Left lobe of liver (tissue), 2 donors: ENCODE measurements around the gene TBC1D1. TPM values are rescaled to one million over a fixed set of nuclear protein-coding genes. Genes with fewer than 3 reads are reported as not detected.

Experiments
- ATAC-seq: fragments of 200-7000 bp; cut with Tn5 transposase; one replicate; pipeline ENCODE4 v1.9.1; 2020; ENCODE audit warnings: mild to moderate bottlenecking, moderate library complexity
- DNase-seq: peaks from one replicate; pipeline ENCODE4 v3.0.0-alpha.2; 2020; ENCODE audit warnings: low spot score
- total RNA-seq: library from RNA; stranded (reverse); gene quantifications from one replicate; pipeline ENCODE4 v1.2.1, GENCODE V29; 2021
- donor health status: DM: no; HTN: no; CAD: no; lungs with moderate emphysema.
- donor health status: DM: no; HTN: yes; CAD: no.

The TBC1D1 gene
- total RNA-seq, 1 donor from 2014 or later: 28.0 TPM

GRCh38 chr4:38181286-38181685 is 290.4 kb downstream of the TBC1D1 start:
- DNase-seq (no peak), ATAC-seq (no peak)

- ATAC-seq (no peak), DNase-seq (no peak)
Observed at GRCh38 chr4:38182334-38182998, 291.6 kb downstream of the TBC1D1 start.

- no peak for ATAC-seq
- DNase-seq: no peak
Observed at GRCh38 chr4:38184404-38184803, 293.5 kb downstream of the TBC1D1 start.

GRCh38 chr4:38185406-38186144 is 294.7 kb downstream of the TBC1D1 start:
- DNase-seq: no peak
- ATAC-seq: no peak

GRCh38 chr4:38188136-38188535 is 297.3 kb downstream of the TBC1D1 start:
- no peak for ATAC-seq

GRCh38 chr4:38188631-38189101 is 297.8 kb downstream of the TBC1D1 start:
- ATAC-seq (no peak), DNase-seq (no peak)

More at GRCh38 chr4:38188136-38188535, 297.3 kb downstream of the TBC1D1 start:
- no peak for DNase-seq

Other genes with a start within 250 kb of the TBC1D1 start
- 3.9 TPM for gene RELL1, start 204.7 kb upstream of the TBC1D1 start, total RNA-seq
- 6.2 TPM for gene PGM2, start 64.4 kb upstream of the TBC1D1 start, total RNA-seq
- gene PTTG2, start 69.3 kb downstream of the TBC1D1 start, total RNA-seq: not detected